SK-N-SH (cell line): ENCODE results near the gene CHD6.

Experiments used
- CTCF ChIP-seq: fragments of 200-600 bp; sonication (generic); IDR thresholded peaks from 2 replicates; pipeline ENCODE4 v1.6.1; 2017; ENCODE audit warnings: antibody characterized with exemption, mild to moderate bottlenecking, moderate library complexity
- EP300 ChIP-seq, 2 experiments: IDR thresholded peaks; 2 replicates each; pipeline versions ENCODE4 v1.4.0 to v1.6.1; 2012; ENCODE audit warnings: borderline replicate concordance in 1 of 2, low read depth in 1 of 2, low read length in 1 of 2
- JUND ChIP-seq: IDR thresholded peaks from 2 replicates; pipeline ENCODE4 v1.4.0; 2012
- MAX ChIP-seq: IDR thresholded peaks from 2 replicates; pipeline ENCODE4 v1.4.0; 2012; ENCODE audit warnings: low read depth
- NFIC ChIP-seq: IDR thresholded peaks from 2 replicates; pipeline ENCODE4 v1.4.0; 2012; ENCODE audit warnings: borderline replicate concordance
- REST ChIP-seq: IDR thresholded peaks from 2 replicates; pipeline ENCODE4 v1.6.1; 2012; ENCODE audit warnings: mild to moderate bottlenecking, low read depth, low read length, moderate library complexity
- SMC3 ChIP-seq: IDR thresholded peaks from 2 replicates; pipeline ENCODE4 v1.6.1; 2012; ENCODE audit warnings: low read depth, low read length, improper control_type of control experiment

GRCh38 chr20:41456351-41456750, 161.8 kb downstream of the CHD6 start:
- TF ChIP-seq CTCF (no peak), REST (no peak), SMC3 (no peak), JUND (no peak), NFIC (no peak), EP300 (IDR thresholded peaks at IDR 0.05; ENCODE audit: borderline replicate concordance in 1 of 2, low read depth in 1 of 2, low read length in 1 of 2) (no peak), MAX (no peak)
